ENCODE data around the gene PRSS33. TPM values are rescaled to one million over a fixed set of nuclear protein-coding genes. Genes with fewer than 3 reads are reported as not detected.

PRSS33 gene
- total and polyA plus RNA-seq, 2 donors, result 0.05 to 0.37 TPM

DNA sequence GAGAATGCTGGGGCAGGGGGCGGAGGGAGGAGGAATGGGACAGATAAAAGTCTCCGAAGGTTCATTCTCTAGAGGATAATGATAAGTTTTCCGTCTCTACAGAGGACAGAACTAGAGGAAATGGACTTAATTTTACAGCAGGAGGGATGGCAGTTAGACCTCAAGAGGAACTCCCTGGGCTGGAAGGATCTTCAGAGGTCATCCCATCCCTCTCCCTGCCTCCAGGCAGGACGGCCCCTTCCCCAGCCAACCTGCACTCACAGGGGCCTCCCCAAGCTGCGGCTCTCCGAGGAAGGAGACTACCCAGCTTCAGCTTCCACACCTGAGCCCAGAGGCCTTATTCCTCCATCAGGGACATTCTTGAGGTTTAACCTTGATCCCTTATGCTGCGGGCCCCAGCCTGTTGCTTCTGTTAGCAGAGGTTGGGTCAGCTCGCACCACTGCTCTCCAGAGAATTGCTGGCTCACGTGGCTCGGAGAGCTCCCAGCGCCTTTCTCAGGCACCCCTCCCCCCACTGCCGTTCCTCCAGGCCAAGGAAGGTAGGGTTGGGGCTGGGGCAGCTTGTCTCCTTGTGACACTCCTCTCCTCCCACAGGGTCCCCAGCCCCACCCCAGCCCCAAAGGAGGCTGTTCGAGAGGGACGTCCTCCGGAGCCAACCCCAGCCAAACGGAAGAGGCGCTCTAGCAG is 18.8 kb downstream of the PRSS33 start:
- no peaks in the 10 kb centered on the region for H3K4me1 ChIP-seq (ENCODE audit: control insufficient read depth in 2 of 2, insufficient read depth in 2 of 2, low read length in 2 of 2)
- no peaks in the 10 kb centered on the region for H3K27me3 ChIP-seq (ENCODE audit: control insufficient read depth in 2 of 2, insufficient read depth in 1 of 2, low read length in 1 of 2)
- 96% methylated on average over 17 of the region's 17 CpGs for WGBS
- peaks cover 0 to 3% of the 10 kb centered on the region in 2 donors for H3K9me3 ChIP-seq (ENCODE audit: control insufficient read depth in 2 of 2, insufficient read depth in 1 of 2, low read length in 1 of 2)
- H3K27ac ChIP-seq (ENCODE audit: low read depth in 1 of 2, low read length in 1 of 2), result no peak overlapping the region
- DNase-seq (ENCODE audit: low read depth in 6 of 9, low spot score in 9 of 9), result no peak
- H3K36me3 ChIP-seq (ENCODE audit: control insufficient read depth in 2 of 2, insufficient read depth in 2 of 2, low read length in 1 of 2), result peaks cover 94 to 98% of the 10 kb centered on the region in 2 donors
- H3K4me3 ChIP-seq (ENCODE audit: low read length in 2 of 2), result no peak overlapping the region

DNA sequence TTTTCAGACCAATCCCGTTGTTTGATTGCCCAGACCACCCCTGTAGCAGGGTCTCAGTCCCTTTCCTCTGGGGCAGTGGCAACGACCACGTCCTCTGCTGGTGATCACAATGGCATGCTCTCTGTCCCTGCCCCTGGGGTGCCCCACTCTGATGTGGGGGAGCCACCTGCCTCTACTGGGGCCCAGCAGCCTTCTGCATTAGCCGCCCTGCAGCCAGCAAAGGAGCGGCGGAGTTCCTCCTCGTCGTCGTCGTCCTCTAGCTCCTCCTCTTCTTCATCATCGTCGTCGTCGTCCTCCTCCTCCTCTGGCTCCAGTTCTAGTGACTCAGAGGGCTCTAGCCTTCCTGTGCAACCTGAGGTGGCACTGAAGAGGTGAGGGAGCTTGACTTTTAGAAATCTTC is 19.5 kb downstream of the PRSS33 start:
- 95% methylated on average over 14 of the region's 14 CpGs for WGBS
- H3K27ac ChIP-seq (ENCODE audit: low read depth in 1 of 2, low read length in 1 of 2), result no peak overlapping the region

DNA sequence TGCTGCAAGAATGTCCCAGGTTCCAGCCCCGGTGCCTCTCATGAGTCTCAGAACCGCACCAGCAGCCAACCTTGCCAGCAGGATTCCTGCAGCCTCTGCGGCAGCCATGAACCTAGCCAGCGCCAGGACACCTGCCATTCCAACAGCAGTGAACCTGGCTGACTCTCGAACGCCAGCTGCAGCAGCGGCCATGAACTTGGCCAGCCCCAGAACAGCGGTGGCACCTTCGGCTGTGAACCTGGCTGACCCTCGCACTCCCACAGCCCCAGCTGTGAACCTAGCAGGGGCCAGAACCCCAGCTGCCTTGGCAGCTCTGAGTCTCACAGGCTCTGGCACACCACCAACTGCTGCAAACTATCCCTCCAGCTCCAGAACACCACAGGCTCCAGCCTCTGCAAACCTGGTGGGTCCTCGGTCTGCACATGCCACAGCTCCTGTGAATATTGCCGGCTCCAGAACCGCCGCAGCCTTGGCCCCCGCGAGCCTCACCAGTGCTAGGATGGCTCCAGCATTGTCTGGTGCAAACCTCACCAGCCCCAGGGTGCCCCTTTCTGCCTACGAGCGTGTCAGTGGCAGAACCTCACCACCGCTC is 20.1 kb downstream of the PRSS33 start:
- no peak overlapping the region for H3K4me3 ChIP-seq (ENCODE audit: low read length in 2 of 2)
- no peaks in the 10 kb centered on the region for H3K27me3 ChIP-seq (ENCODE audit: control insufficient read depth in 2 of 2, insufficient read depth in 1 of 2, low read length in 1 of 2)
- H3K9me3 ChIP-seq (ENCODE audit: control insufficient read depth in 2 of 2, insufficient read depth in 1 of 2, low read length in 1 of 2), result peaks cover 0 to 3% of the 10 kb centered on the region in 2 donors
- DNase-seq (ENCODE audit: low read depth in 6 of 9, low spot score in 9 of 9), result no peak
- H3K36me3 ChIP-seq (ENCODE audit: control insufficient read depth in 2 of 2, insufficient read depth in 2 of 2, low read length in 1 of 2), result peaks cover 99% of the 10 kb centered on the region in 2 donors
- no peak overlapping the region for H3K27ac ChIP-seq (ENCODE audit: low read depth in 1 of 2, low read length in 1 of 2)
- H3K4me1 ChIP-seq (ENCODE audit: control insufficient read depth in 2 of 2, insufficient read depth in 2 of 2, low read length in 2 of 2), result no peaks in the 10 kb centered on the region
- 98% methylated on average over 19 of the region's 19 CpGs for WGBS

More for the DNA sequence above, 19.5 kb downstream of the PRSS33 start:
- no peaks in the 10 kb centered on the region for H3K27me3 ChIP-seq (ENCODE audit: control insufficient read depth in 2 of 2, insufficient read depth in 1 of 2, low read length in 1 of 2)
- peaks cover 96 to 98% of the 10 kb centered on the region in 2 donors for H3K36me3 ChIP-seq (ENCODE audit: control insufficient read depth in 2 of 2, insufficient read depth in 2 of 2, low read length in 1 of 2)
- H3K4me3 ChIP-seq (ENCODE audit: low read length in 2 of 2), result no peak overlapping the region
- H3K9me3 ChIP-seq (ENCODE audit: control insufficient read depth in 2 of 2, insufficient read depth in 1 of 2, low read length in 1 of 2), result peaks cover 0 to 3% of the 10 kb centered on the region in 2 donors
- no peak for DNase-seq (ENCODE audit: low read depth in 6 of 9, low spot score in 9 of 9)
- H3K4me1 ChIP-seq (ENCODE audit: control insufficient read depth in 2 of 2, insufficient read depth in 2 of 2, low read length in 2 of 2), result no peaks in the 10 kb centered on the region

GRCh38 chr16:2766430-2767139 is 20.8 kb downstream of the PRSS33 start:
- Histone ChIP-seq H3K36me3 (ENCODE audit: control insufficient read depth in 2 of 2, insufficient read depth in 2 of 2, low read length in 1 of 2) (peaks cover 99 to 100% of the 10 kb centered on the region in 2 donors), H3K27ac (ENCODE audit: low read depth in 1 of 2, low read length in 1 of 2) (no peak overlapping the region), H3K4me3 (ENCODE audit: low read length in 2 of 2) (no peak overlapping the region), H3K4me1 (ENCODE audit: control insufficient read depth in 2 of 2, insufficient read depth in 2 of 2, low read length in 2 of 2) (no peaks in the 10 kb centered on the region), H3K27me3 (ENCODE audit: control insufficient read depth in 2 of 2, insufficient read depth in 1 of 2, low read length in 1 of 2) (no peaks in the 10 kb centered on the region), H3K9me3 (ENCODE audit: control insufficient read depth in 2 of 2, insufficient read depth in 1 of 2, low read length in 1 of 2) (peaks cover 0 to 3% of the 10 kb centered on the region in 2 donors)
- DNase-seq (ENCODE audit: low read depth in 6 of 9, low spot score in 9 of 9), result no peak
- WGBS, result 98% methylated on average over 44 of the region's 44 CpGs

- no peaks in the 10 kb centered on the region for H3K27me3 ChIP-seq (ENCODE audit: control insufficient read depth in 2 of 2, insufficient read depth in 1 of 2, low read length in 1 of 2)
- H3K9me3 ChIP-seq (ENCODE audit: control insufficient read depth in 2 of 2, insufficient read depth in 1 of 2, low read length in 1 of 2), result peaks cover 0 to 3% of the 10 kb centered on the region in 2 donors
- 99% methylated on average over 73 of the region's 73 CpGs for WGBS
- H3K27ac ChIP-seq (ENCODE audit: low read depth in 1 of 2, low read length in 1 of 2), result no peak overlapping the region
- DNase-seq (ENCODE audit: low read depth in 6 of 9, low spot score in 9 of 9), result no peak
- H3K4me3 ChIP-seq (ENCODE audit: low read length in 2 of 2), result no peak overlapping the region
- H3K36me3 ChIP-seq (ENCODE audit: control insufficient read depth in 2 of 2, insufficient read depth in 2 of 2, low read length in 1 of 2), result peaks cover 95 to 100% of the 10 kb centered on the region in 2 donors
- H3K4me1 ChIP-seq (ENCODE audit: control insufficient read depth in 2 of 2, insufficient read depth in 2 of 2, low read length in 2 of 2), result no peaks in the 10 kb centered on the region
These were observed 21.6 kb downstream of the PRSS33 start for GRCh38 chr16:2765462-2766404.

DNA sequence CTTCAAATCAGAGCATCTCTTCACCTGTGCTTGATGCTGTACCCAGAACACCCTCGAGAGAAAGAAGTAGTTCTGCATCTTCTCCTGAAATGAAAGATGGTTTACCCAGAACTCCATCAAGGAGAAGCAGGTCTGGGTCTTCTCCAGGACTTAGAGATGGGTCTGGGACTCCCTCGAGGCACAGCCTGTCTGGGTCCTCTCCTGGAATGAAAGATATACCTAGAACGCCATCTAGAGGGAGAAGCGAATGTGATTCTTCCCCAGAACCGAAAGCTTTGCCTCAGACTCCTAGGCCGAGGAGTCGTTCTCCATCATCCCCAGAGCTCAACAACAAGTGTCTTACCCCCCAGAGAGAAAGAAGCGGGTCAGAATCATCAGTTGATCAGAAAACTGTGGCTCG is 22.6 kb downstream of the PRSS33 start:
- Histone ChIP-seq H3K4me1 (ENCODE audit: control insufficient read depth in 2 of 2, insufficient read depth in 2 of 2, low read length in 2 of 2) (no peaks in the 10 kb centered on the region), H3K27ac (ENCODE audit: low read depth in 1 of 2, low read length in 1 of 2) (no peak overlapping the region), H3K36me3 (ENCODE audit: control insufficient read depth in 2 of 2, insufficient read depth in 2 of 2, low read length in 1 of 2) (peaks cover 92 to 100% of the 10 kb centered on the region in 2 donors), H3K4me3 (ENCODE audit: low read length in 2 of 2) (no peak overlapping the region), H3K27me3 (ENCODE audit: control insufficient read depth in 2 of 2, insufficient read depth in 1 of 2, low read length in 1 of 2) (no peaks in the 10 kb centered on the region), H3K9me3 (ENCODE audit: control insufficient read depth in 2 of 2, insufficient read depth in 1 of 2, low read length in 1 of 2) (peaks cover 0 to 3% of the 10 kb centered on the region in 2 donors)
- no peak for DNase-seq (ENCODE audit: low read depth in 6 of 9, low spot score in 9 of 9)
- WGBS, result 96% methylated on average over 9 of the region's 9 CpGs

GRCh38 chr16:2763173-2763572 is 24.2 kb downstream of the PRSS33 start:
- H3K36me3 ChIP-seq (ENCODE audit: control insufficient read depth in 2 of 2, insufficient read depth in 2 of 2, low read length in 1 of 2), result peaks cover 92 to 100% of the 10 kb centered on the region in 2 donors
- H3K27ac ChIP-seq (ENCODE audit: low read depth in 1 of 2, low read length in 1 of 2), result no peak overlapping the region
- H3K27me3 ChIP-seq (ENCODE audit: control insufficient read depth in 2 of 2, insufficient read depth in 1 of 2, low read length in 1 of 2), result no peaks in the 10 kb centered on the region
- DNase-seq (ENCODE audit: low read depth in 6 of 9, low spot score in 9 of 9), result no peak
- H3K4me3 ChIP-seq (ENCODE audit: low read length in 2 of 2), result no peak overlapping the region
- no peaks in the 10 kb centered on the region for H3K4me1 ChIP-seq (ENCODE audit: control insufficient read depth in 2 of 2, insufficient read depth in 2 of 2, low read length in 2 of 2)
- 99% methylated on average over 6 of the region's 6 CpGs for WGBS
- H3K9me3 ChIP-seq (ENCODE audit: control insufficient read depth in 2 of 2, insufficient read depth in 1 of 2, low read length in 1 of 2), result peaks cover 0 to 3% of the 10 kb centered on the region in 2 donors

DNA sequence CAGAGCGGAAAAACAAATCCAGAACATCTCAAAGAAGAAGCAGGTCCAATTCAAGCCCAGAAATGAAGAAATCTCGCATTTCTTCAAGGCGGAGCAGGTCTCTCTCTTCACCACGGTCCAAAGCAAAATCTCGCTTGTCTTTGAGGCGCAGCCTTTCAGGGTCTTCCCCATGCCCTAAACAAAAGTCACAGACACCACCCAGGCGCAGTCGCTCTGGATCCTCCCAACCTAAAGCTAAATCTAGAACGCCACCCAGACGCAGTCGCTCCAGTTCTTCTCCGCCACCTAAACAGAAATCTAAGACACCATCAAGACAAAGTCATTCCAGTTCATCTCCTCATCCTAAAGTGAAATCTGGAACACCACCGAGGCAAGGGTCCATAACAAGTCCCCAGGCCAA is 24.6 kb downstream of the PRSS33 start:
- no peak for DNase-seq (ENCODE audit: low read depth in 6 of 9, low spot score in 9 of 9)
- peaks cover 0 to 3% of the 10 kb centered on the region in 2 donors for H3K9me3 ChIP-seq (ENCODE audit: control insufficient read depth in 2 of 2, insufficient read depth in 1 of 2, low read length in 1 of 2)
- 97% methylated on average over 13 of the region's 13 CpGs for WGBS
- no peaks in the 10 kb centered on the region for H3K4me1 ChIP-seq (ENCODE audit: control insufficient read depth in 2 of 2, insufficient read depth in 2 of 2, low read length in 2 of 2)
- H3K27me3 ChIP-seq (ENCODE audit: control insufficient read depth in 2 of 2, insufficient read depth in 1 of 2, low read length in 1 of 2), result no peaks in the 10 kb centered on the region
- no peak overlapping the region for H3K27ac ChIP-seq (ENCODE audit: low read depth in 1 of 2, low read length in 1 of 2)
- no peak overlapping the region for H3K4me3 ChIP-seq (ENCODE audit: low read length in 2 of 2)
- peaks cover 92 to 100% of the 10 kb centered on the region in 2 donors for H3K36me3 ChIP-seq (ENCODE audit: control insufficient read depth in 2 of 2, insufficient read depth in 2 of 2, low read length in 1 of 2)

Data from thymus (tissue), 11 donors.